Stimulated activated CD8-positive, alpha-beta memory T cell treated with anti-CD3 and anti-CD28 coated beads, Interleukin-4, amount 100 ng/mL, for 24 hours (primary cell): Measurements from ENCODE around the gene FRMD4A.
"Not testable (repeated sequence)": the region's sequence is repeated elsewhere in the genome, so short reads cannot be mapped to it uniquely, and the experiment has no call there.

Source experiments
- DNase-seq: peaks from one replicate; pipeline ENCODE4 v3.0.0-alpha.2; 2020; ENCODE audit warnings: low read depth

The FRMD4A gene

GRCh38 chr10:13778693-13778960 lies 552.1 kb downstream of the FRMD4A start:
- not testable (repeated sequence) for DNase-seq

DNA sequence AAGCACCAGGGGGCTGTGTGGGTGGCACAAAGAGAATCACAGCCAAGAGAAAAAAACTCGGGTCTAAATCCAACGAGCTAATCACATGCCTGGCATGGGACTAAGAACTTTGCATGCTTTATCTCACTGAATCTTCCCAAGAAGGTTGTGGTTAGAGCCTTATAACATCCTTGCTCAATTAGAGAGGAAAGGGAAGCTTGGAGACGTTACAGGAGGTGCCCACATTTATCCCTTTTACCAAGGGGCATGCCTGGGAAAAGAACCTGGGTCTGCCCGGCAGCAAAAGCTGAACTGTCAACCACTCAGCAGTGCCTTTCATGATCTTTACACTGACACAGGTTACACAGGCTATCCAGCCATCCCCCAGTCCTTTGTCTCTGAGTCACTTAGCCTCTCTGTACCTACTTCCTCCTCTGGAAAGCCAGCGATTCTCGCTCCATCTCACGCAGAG lies 553.8 kb downstream of the FRMD4A start:
- no peak for DNase-seq

GRCh38 chr10:13775786-13776775 lies 554.6 kb downstream of the FRMD4A start:
- no peak for DNase-seq

DNA sequence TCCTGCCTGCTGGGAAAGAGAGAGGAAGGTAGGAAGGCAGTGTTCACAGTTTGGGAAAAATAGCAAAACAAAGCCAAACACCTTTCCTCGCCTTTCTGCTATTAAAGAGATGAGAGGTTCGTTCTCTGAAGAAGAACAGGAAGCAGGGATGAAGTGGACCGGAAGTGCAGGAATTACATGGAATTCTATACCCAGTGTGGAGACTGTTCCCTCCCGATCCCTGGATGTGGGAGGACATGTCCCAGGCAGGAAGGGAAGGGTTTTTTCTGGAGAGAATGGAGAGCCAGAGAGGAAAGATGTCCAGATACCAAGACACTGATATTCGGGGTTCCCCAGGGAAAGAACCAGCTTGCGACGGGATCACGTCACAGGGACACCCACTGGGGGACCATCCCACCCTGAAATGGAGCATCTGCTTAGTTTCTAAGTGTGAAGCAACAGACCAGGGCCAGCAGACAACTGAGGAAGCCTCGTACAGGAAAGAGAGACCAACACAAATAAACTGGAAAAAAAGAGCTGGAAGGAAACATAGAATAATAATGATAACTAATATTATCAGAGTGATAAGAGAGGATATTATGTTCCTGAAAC lies 556.3 kb downstream of the FRMD4A start:
- DNase-seq = no peak

DNA sequence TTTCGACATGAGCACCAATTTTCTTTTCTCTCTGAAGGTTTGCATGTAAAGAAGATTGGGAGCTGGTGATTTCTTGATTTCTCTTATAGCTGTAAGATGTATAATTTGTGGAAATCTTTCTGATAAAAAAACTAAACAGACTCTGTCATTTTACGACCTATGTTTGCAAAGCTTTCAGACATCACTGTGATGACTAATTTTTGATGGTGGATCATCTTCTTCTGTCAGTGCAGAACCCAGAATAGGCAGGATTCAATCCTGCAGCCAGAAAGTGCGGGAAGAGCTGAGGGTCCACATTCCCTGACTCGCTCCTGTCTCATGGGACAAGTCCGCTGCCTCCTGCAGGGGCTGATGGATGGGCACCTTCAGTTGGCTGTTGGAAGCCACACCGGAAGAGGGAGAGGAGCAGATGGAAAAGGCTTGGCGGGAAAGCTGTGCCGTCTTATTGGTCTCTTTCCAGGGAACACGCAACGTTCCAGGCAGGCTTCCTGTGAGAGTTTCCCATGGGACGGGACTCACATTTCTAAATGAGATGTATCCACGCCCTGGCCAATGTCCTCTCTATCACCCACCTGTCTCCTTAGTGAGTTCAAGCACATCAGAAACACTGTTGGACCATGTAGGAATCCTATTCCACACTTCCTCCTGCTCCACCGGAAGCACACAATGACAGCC lies 557.1 kb downstream of the FRMD4A start:
- no peak for DNase-seq

GRCh38 chr10:13773043-13773442 lies 557.7 kb downstream of the FRMD4A start:
- no peak for DNase-seq

DNA sequence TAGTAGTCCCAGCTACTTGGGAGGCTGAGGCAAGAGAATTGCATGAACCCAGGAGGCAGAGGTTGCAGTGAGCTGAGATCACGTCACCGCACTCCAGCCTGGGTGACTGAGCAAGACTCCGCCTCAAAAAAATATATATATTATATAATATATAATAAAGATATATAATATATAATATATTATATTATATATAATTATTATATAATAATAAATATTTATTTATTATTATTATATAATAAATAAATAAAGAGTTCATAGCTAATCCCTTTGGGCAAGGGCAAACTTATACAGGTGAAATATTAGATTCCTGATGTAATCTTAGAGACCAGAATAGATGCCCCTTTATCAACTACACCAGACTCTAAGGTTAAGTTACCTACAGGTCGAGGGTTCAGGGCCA lies 558.7 kb downstream of the FRMD4A start:
- DNase-seq = no peak

DNA sequence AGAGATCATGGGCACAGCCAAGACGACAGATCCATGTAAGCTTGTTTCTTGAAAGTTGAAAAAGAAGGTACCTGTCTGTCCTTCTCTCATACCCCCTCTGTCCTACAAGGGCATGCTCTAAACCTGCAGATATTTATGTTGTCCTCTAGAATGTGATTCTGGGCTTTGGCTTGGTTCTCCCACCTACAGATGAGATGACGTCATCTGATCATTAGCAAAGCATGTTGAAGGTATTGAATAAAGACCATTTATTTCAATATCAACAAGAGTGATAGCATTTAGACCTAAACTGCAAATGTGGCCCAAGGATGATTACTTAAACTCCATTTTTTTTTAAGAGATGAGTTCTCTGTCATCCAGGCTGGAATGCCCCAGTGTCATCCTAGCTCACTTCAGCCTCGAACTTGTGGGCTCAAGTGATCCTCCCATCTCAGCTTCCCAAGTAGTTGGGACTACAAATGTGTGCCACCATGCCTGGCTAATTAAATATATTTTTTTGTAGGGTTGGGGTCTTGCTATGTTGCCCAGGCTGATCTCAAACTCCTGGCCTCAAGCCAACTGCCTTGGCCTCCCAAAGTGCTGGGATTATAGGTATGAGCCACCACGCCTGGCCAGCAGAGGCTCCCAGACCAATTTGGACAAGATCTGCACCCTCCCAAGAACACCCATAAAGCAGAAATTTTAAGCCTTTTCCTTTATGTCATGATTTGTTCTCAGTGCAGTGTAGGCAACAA lies 559.8 kb downstream of the FRMD4A start:
- DNase-seq = no peak

DNA sequence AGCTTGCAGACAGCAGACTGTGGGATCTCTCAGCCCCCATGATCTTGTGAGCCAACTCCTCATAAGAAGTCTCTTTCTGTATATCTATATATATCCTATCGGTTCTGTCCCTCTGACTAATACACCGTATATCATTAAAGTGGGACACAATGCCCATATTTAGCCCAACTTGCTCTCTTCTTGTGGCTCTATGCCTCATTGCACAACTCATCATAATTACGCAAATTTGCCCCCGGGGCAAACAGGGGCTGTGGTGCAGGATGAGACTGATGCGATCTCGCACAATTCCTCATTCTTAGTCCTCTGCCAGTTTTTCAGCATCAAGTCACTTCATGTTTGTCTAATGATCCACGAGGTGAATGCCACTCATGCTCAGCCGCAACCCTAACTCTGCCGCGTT lies 560.8 kb downstream of the FRMD4A start:
- DNase-seq = no peak

DNA sequence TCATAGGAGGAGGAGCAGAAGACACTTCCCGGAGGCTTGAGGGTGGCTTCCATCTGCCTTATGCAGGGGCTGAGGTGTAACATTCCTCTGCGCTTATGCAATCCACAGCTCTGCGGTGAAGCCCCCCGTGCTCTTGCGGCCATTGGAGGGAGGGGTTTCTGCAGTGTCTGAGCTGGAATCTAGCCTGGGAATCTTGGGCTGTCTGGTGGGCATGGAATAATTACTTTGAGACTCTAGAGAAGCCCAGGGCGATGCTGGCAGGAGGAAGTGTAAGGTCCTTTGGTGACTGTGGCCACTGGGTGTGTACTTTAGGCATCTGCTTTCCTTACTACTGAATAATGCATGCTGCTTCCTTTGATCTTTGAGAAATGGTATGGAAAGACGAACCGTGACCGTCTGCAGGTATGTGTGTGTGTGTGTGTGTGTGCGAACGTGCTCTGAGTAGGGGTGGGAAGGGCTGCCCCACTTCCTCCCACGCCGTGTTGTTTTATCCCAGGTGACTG lies 563.0 kb downstream of the FRMD4A start:
- no peak for DNase-seq

DNA sequence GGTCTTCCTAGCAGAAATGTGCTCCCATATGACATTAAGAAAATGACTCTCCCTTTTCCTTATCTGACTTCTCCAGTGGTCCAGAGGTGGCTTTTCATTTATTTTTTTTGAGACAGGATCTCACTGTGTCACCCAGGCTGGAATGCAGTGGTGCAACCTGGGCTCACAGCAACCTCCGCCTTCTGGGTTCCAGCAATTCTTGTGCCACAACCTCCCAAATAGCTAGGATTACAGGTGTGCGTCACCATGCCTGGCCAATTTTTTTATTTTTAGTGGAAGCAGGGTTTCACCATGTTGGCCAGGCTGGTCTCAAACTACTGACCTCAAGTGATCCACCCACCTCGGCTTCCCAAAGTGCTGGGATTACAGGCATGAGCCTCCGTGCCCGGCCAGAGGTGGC lies 563.6 kb downstream of the FRMD4A start:
- not testable (repeated sequence) for DNase-seq

DNA sequence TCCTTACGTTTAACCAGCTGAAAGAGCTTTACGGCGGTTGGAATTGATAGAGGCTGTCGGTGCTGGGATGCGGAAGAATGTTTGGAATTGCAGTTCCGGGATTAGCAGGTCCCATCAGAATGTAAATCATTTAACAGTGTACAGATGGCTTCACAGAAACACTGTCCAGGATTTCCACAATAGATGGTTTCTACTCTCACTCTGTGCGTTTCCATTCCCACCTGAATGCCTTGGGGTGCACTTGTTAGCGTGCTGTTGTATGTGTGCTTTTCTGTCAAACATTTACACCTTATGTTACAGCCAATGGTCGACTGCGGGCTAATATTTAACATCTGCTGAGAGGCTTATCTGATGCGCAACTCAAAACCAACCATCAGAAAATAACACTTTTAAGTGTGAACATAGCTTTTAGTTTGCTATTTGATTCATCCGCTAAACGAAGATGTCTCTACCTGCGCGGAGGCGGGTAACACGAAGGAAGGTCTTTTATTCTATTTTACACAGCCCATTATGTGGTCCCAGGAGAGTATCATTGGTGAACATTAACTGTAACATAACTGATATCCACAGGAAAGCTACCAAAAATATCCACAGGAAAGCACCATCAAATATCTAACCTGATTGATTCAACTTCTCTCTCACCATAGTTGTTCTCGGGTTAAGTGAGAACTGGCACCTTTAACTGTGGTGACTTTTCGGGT lies 564.9 kb downstream of the FRMD4A start:
- no peak for DNase-seq

GRCh38 chr10:13761490-13762091 lies 569.1 kb downstream of the FRMD4A start:
- no peak for DNase-seq

DNA sequence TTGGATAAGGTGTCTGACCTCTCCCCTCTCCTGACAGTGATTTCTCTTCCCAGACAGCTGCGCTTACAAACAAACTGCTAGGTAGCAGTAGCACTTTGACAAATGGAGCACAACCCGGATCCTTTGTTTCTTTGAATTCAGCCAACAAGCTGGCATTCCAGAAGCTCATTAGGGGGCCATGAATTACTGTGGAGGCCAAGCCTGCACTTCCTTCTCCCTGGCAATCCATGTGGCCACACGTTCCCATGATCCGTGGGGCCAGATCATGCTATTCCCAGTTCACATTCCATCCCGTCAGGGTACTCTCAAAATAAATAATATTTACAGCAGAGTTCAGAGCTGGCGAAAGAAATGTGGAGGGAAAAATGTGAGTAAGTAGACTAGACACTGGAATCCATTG lies 571.6 kb downstream of the FRMD4A start:
- no peak for DNase-seq

- no peak for DNase-seq
These were observed 572.0 kb downstream of the FRMD4A start for GRCh38 chr10:13758756-13759155.

DNA sequence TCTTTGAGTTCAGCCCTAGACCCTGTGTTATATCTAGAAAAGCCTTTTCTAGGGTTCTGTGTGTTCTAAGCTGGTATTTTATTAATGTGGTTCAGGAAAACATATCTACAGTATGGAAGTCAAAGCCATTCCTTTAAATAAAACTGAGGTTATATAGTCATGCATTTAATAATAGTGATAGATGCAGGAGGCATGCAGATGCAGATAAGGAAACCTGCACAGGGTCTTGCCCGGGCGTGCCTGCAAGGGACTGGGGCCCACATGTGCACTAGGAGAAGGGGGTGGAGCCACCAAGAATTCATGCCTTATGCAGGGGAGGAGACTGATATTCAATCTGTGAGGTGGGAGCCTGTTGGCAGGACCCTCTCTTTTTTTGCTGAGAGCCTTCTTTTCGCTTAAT lies 572.4 kb downstream of the FRMD4A start:
- no peak for DNase-seq

- DNase-seq = no peak
These were observed 576.4 kb downstream of the FRMD4A start for GRCh38 chr10:13754277-13754676.

DNA sequence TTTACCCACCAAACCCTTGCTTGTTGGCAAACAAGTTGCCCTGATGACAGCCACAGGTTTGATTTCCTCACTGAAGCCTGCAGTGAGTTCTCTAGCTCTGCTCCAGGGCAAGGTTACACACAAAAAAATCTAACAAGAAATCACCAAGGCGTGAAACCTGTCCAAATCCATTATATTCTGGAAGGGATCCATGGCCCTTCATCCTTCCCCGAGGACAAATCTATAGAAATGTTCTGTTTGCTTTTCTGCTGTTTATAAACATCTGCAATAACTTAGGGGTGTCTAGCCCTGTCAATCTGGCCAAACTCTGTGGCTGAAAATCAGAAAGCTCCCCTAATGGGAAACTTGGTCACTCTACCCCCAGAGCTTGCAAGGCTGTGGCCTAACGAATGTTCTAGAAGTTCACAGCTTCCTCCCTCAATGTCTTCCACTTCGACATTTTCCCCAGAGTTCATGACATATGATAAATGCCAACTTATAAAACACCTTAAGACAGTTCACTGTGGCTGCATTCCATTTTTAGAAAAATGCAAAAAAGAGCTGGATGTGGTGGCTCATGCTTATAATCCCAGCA lies 579.4 kb downstream of the FRMD4A start:
- DNase-seq = no peak

DNA sequence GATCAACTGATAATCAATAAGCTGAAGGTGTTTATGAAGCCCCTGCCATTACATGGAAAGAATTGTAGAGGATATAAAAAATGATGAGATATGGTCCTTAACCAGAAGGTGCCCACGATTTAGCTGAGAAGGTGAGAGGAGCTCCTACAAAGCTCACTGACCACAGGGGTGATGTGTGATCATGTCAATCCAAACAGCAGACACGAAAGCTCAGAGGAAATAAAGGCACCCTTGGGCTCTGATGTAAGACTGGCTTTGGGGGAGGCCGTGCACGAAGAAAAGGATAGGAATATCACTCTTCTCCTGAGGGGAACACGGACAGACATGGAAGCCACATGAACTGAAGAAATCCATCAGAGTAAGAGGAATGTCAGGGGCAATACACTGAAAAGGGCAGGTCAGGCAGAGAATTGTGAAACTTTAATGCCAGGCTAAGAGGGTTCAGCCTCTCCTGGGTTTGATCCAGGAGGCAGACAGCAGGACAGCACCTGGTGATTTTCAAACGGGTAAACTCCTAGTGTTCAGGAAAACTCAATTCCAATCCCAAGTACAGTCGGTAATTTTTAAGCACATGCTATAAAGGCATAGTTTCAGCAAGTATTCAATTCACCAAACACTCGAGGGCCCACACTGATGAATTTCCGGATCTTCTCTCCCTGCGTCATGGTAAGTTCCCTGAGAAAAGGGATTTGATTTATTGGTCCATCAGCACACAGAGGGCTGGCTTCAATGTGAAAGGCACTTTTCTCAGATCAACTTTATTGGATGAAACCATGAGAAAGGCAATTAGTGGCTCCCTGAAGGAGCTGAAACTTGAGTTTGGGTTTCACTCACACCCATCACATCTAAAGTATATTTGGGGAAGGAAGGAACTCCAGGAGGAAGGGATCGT lies 580.2 kb downstream of the FRMD4A start:
- DNase-seq = no peak

GRCh38 chr10:13745271-13745670 lies 585.5 kb downstream of the FRMD4A start:
- DNase-seq = no peak
